Panc1 (cell line): ENCODE results near the gene ENPP7. TPM values are rescaled to one million over a fixed set of nuclear protein-coding genes. Genes with fewer than 3 reads are reported as not detected.

Experiments
- ATAC-seq: fragments of 200-7000 bp; cut with Tn5 transposase; 2 replicates; pipeline ENCODE4 v1.9.1; 2020; ENCODE audit warnings: mild to moderate bottlenecking, moderate library complexity
- Bru-seq: library from RNA; stranded (reverse); fragments of 400-500 nt; gene quantifications from one replicate; lab custom pipeline; 2021; lab: Mats Ljungman, UMichigan
- BruChase-seq, 2 experiments: library from RNA; stranded (reverse); fragments of 400-500 nt; gene quantifications; one replicate each; lab custom pipeline; 2021; lab: Mats Ljungman, UMichigan
- BruUV-seq: library from RNA; stranded (reverse); fragments of 400-500 nt; replicated peaks from 2 replicates; lab custom pipeline; 2021; lab: Mats Ljungman, UMichigan
- CTCF ChIA-PET: fragments of 300-600 bp; sonication (Branson Sonifier 250); formaldehyde crosslinking; loops from one replicate; lab custom pipeline; 2022; ENCODE audit warnings: antibody characterized with exemption; lab: Charles Lee
- POLR2A ChIA-PET: fragments of 300-600 bp; sonication (Branson Sonifier 250); formaldehyde crosslinking; loops from one replicate; lab custom pipeline; 2022; ENCODE audit warnings: antibody characterized with exemption; lab: Charles Lee
- DNase-seq: peaks from one replicate; pipeline ENCODE4 v3.0.0-alpha.2; 2010; ENCODE audit warnings: low read depth, low spot score
- H3K27ac ChIP-seq: 2 replicates; pipeline ENCODE4 v1.5.1; 2011; ENCODE audit warnings: mild to moderate bottlenecking, low read length, inconsistent platforms
- H3K27me3 ChIP-seq: fragments of 200-500 bp; sonication (Bioruptor generic); 2 replicates; pipeline ENCODE4 v1.6.0; 2014; ENCODE audit warnings: low read length, inconsistent platforms; ENCODE audit not compliant: control insufficient read depth, insufficient read depth
- H3K36me3 ChIP-seq: fragments of 200-500 bp; sonication (Bioruptor generic); 2 replicates; pipeline ENCODE4 v1.5.1; 2014; ENCODE audit warnings: inconsistent platforms, mild to moderate bottlenecking, low read length, moderate library complexity; ENCODE audit not compliant: control insufficient read depth, insufficient read depth
- H3K4me1 ChIP-seq: 2 replicates; pipeline ENCODE4 v1.5.1; 2011; ENCODE audit warnings: inconsistent platforms, mild to moderate bottlenecking, low read length, moderate library complexity; ENCODE audit not compliant: control insufficient read depth, insufficient read depth
- H3K4me3 ChIP-seq, 2 experiments: 2 replicates each; pipeline ENCODE4 v1.5.1; 2011 to 2012; ENCODE audit warnings: low read depth in 2 of 2, low read length in 2 of 2, mild to moderate bottlenecking in 2 of 2, inconsistent platforms in 1 of 2, moderate library complexity in 1 of 2
- H3K9me3 ChIP-seq: fragments of 200-500 bp; sonication (Bioruptor generic); 2 replicates; pipeline ENCODE4 v1.5.1; 2014; ENCODE audit warnings: low read depth, mild to moderate bottlenecking, inconsistent platforms, low read length, moderate library complexity; ENCODE audit not compliant: control insufficient read depth, insufficient read depth
- POLR2AphosphoS5 ChIP-seq: IDR thresholded peaks from 2 replicates; pipeline ENCODE4 v1.6.1; 2012; ENCODE audit warnings: mild to moderate bottlenecking, low read depth, low read length, moderate library complexity
- SIN3A ChIP-seq: IDR thresholded peaks from 2 replicates; pipeline ENCODE4 v1.6.1; 2012; ENCODE audit warnings: low read depth, mild to moderate bottlenecking, low read length, moderate library complexity, borderline replicate concordance; ENCODE audit not compliant: insufficient read depth
- TCF7L2 ChIP-seq: IDR thresholded peaks from 2 replicates; pipeline ENCODE4 v1.6.1; 2011; ENCODE audit warnings: mild to moderate bottlenecking, low read depth, low read length, inconsistent platforms
- in situ Hi-C: cut with HindIII; loops from 2 replicates; pipeline ENCODE4 v1.10.0; 2016; ENCODE audit warnings: low sequenced_read_pairs, low pct_unique_long_range_greater_than_20kb
- intact Hi-C: fragments of 100-400 bp; cut with micrococcal nuclease; formaldehyde crosslinking; loops from one replicate; pipeline ENCODE4 v1.10.0; 2022; ENCODE audit not compliant: unreplicated experiment
- long read RNA-seq: library from polyadenylated mRNA; unstranded; transcript quantifications from one replicate; pipeline ENCODE4 v2.0.0, GENCODE V29; 2021; ENCODE audit not compliant: unreplicated experiment
- polyA plus RNA-seq: library from polyadenylated mRNA; unstranded; fragments of >200 nt; gene quantifications from one replicate; pipeline ENCODE4 v1.2.1, GENCODE V29; 2012; ENCODE audit warnings: missing spikeins; ENCODE audit not compliant: insufficient read length
- total RNA-seq: library from RNA; stranded (reverse); gene quantifications from one replicate; pipeline ENCODE4 v1.2.1, GENCODE V29; 2021; ENCODE audit not compliant: unreplicated experiment
- TF ChIP-seq, protein P1 (sequence below), 2 experiments: IDR thresholded peaks; 2 replicates each; pipeline ENCODE4 v1.6.1; 2011 to 2012; ENCODE audit warnings: low read depth in 2 of 2, control low read depth in 1 of 2, low read length in 1 of 2, mild to moderate bottlenecking in 1 of 2, moderate library complexity in 1 of 2; ENCODE audit not compliant: insufficient read depth in 1 of 2
- TF ChIP-seq, protein P2 (sequence below): fragments of 450-650 bp; IDR thresholded peaks from 2 replicates; pipeline ENCODE4 v1.5.1; 2017; ENCODE audit warnings: mild to moderate bottlenecking

The ENPP7 gene, protein sequence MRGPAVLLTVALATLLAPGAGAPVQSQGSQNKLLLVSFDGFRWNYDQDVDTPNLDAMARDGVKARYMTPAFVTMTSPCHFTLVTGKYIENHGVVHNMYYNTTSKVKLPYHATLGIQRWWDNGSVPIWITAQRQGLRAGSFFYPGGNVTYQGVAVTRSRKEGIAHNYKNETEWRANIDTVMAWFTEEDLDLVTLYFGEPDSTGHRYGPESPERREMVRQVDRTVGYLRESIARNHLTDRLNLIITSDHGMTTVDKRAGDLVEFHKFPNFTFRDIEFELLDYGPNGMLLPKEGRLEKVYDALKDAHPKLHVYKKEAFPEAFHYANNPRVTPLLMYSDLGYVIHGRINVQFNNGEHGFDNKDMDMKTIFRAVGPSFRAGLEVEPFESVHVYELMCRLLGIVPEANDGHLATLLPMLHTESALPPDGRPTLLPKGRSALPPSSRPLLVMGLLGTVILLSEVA
- total RNA-seq (not detected), Bru-seq, nascent RNA (percentile 7 among the genes with signal in this experiment), BruChase-seq, experiment 1, labeled RNA remaining after a 2-hour chase (not detected), BruChase-seq, experiment 2, labeled RNA remaining after a 6-hour chase (not detected)
- polyA plus RNA-seq = not detected
- long read RNA-seq = 0 reads

DNA sequence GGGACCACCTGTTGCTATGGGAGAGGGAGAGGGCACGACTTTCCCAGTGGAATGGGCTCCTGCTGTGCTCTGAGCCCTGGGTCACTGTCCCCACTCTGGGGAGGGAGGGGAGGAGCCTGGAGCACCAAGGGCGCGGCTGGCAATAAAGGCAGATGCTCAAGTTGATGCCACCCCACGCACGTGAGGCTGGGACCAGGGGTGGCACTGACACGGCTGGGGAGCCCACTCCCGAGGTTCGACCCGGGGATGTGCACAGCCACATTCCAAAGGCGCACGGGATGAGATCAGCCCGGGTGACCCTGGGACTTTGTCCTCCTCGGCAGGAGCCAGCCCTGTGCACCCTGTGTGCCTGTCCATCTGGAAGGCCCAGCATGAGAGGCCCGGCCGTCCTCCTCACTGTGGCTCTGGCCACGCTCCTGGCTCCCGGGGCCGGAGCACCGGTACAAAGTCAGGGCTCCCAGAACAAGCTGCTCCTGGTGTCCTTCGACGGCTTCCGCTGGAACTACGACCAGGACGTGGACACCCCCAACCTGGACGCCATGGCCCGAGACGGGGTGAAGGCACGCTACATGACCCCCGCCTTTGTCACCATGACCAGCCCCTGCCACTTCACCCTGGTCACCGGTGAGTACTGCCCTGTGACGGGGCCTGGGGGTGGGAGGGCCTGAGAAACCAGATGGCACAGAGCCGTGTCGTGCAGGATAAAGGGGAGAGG lies at the start of gene ENPP7:
ENPP7 (plus strand) TSS at position 175 of the 715 bp plus-strand sequence; CDS start at position 372, 197 bp downstream.
- DNase-seq (no peak), ATAC-seq (no peak)
- intact Hi-C loops (no loop called here), in situ Hi-C loops (no loop called here)
- no TSS peak for BruUV-seq
- TF ChIP-seq TCF7L2 = no peak
- TF ChIP-seq, protein P1, sequence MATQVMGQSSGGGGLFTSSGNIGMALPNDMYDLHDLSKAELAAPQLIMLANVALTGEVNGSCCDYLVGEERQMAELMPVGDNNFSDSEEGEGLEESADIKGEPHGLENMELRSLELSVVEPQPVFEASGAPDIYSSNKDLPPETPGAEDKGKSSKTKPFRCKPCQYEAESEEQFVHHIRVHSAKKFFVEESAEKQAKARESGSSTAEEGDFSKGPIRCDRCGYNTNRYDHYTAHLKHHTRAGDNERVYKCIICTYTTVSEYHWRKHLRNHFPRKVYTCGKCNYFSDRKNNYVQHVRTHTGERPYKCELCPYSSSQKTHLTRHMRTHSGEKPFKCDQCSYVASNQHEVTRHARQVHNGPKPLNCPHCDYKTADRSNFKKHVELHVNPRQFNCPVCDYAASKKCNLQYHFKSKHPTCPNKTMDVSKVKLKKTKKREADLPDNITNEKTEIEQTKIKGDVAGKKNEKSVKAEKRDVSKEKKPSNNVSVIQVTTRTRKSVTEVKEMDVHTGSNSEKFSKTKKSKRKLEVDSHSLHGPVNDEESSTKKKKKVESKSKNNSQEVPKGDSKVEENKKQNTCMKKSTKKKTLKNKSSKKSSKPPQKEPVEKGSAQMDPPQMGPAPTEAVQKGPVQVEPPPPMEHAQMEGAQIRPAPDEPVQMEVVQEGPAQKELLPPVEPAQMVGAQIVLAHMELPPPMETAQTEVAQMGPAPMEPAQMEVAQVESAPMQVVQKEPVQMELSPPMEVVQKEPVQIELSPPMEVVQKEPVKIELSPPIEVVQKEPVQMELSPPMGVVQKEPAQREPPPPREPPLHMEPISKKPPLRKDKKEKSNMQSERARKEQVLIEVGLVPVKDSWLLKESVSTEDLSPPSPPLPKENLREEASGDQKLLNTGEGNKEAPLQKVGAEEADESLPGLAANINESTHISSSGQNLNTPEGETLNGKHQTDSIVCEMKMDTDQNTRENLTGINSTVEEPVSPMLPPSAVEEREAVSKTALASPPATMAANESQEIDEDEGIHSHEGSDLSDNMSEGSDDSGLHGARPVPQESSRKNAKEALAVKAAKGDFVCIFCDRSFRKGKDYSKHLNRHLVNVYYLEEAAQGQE (IDR thresholded peaks at IDR 0.05; ENCODE audit: insufficient read depth in 1 of 2, low read depth in 2 of 2, low read length in 1 of 2) = no peak
- Histone ChIP-seq H3K9me3 (no peaks in the 10 kb centered on the region), H3K36me3 (no peaks in the 10 kb centered on the region), H3K27me3 (no peaks in the 10 kb centered on the region), H3K4me1 (peaks cover 6% of the 10 kb centered on the region; the same call in 1 of the 2 replicates), H3K4me3 (no peak within 1 kb of the TSS), H3K27ac (no peak within 1 kb of the TSS)
- ChIA-PET CTCF (no interaction called here), POLR2A (no interaction called here)

DNA sequence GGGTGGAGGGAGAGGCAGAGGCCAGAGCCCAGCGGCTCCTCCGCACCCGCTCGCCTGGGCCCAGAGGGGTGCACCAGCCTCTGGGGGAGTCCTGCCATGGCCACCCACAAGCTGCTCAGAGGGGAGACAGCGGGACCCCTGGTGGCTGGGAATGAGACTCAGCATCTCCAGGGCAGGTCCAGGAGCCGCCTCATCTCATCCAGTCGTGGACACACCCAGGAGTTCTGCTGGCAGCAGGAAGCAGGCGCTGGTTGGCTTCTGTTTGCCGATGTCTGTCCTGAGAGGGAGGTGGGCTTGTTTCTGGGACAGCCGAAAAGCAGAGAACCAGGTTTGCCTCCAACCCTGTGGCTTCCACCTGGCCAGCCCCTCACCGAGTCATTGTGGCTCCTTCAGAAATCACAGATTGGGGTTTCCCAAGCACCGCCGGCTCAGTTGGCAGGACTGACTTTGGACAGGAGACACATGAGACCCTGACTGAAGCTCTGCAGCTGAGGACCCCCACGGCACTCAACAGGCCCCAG lies 49.6 kb upstream of the ENPP7 start:
- TF ChIP-seq, protein P2, sequence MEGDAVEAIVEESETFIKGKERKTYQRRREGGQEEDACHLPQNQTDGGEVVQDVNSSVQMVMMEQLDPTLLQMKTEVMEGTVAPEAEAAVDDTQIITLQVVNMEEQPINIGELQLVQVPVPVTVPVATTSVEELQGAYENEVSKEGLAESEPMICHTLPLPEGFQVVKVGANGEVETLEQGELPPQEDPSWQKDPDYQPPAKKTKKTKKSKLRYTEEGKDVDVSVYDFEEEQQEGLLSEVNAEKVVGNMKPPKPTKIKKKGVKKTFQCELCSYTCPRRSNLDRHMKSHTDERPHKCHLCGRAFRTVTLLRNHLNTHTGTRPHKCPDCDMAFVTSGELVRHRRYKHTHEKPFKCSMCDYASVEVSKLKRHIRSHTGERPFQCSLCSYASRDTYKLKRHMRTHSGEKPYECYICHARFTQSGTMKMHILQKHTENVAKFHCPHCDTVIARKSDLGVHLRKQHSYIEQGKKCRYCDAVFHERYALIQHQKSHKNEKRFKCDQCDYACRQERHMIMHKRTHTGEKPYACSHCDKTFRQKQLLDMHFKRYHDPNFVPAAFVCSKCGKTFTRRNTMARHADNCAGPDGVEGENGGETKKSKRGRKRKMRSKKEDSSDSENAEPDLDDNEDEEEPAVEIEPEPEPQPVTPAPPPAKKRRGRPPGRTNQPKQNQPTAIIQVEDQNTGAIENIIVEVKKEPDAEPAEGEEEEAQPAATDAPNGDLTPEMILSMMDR = no peak
- no peak for TF ChIP-seq POLR2AphosphoS5
- TF ChIP-seq, protein P1 (IDR thresholded peaks at IDR 0.05; ENCODE audit: insufficient read depth in 1 of 2, low read depth in 2 of 2, low read length in 1 of 2) = no peak
- TF ChIP-seq TCF7L2 = no peak
- no peak for TF ChIP-seq SIN3A
- Histone ChIP-seq H3K27me3 (no peaks in the 10 kb centered on the region), H3K4me1 (no peaks in the 10 kb centered on the region), H3K9me3 (no peaks in the 10 kb centered on the region), H3K4me3 (no peak overlapping the region), H3K27ac (no peak overlapping the region), H3K36me3 (no peaks in the 10 kb centered on the region)
- intact Hi-C loops (no loop called here), in situ Hi-C loops (no loop called here)
- ChIA-PET CTCF (no interaction called here), POLR2A (no interaction called here)
- ATAC-seq (no peak), DNase-seq (no peak)
- no TSS peak for BruUV-seq
